HCT116 (cell line): Measurements from ENCODE around the gene TUBA3D. TPM values are rescaled to one million over a fixed set of nuclear protein-coding genes. Genes with fewer than 3 reads are reported as not detected.
"Not testable (repeated sequence)": the region's sequence is repeated elsewhere in the genome, so short reads cannot be mapped to it uniquely, and the experiment has no call there.

Source experiments
- ATAC-seq: fragments of 200-7000 bp; cut with Tn5 transposase; 2 replicates; pipeline ENCODE4 v1.9.1; 2020; ENCODE audit warnings: mild to moderate bottlenecking, moderate library complexity
- BruUV-seq: library from RNA; stranded (reverse); fragments of 400-500 nt; replicated peaks from 2 replicates; lab custom pipeline; 2021; lab: Mats Ljungman, UMichigan
- CTCF ChIA-PET: fragments of 300-600 bp; sonication (Branson Sonifier 250); formaldehyde crosslinking; loops from one replicate; lab custom pipeline; 2021; ENCODE audit warnings: antibody characterized with exemption; lab: Charles Lee
- POLR2A ChIA-PET: fragments of 300-600, 350-600 bp; sonication (Branson Sonifier 250); formaldehyde crosslinking; loops from one replicate; lab custom pipeline; 2021; ENCODE audit warnings: antibody characterized with exemption; lab: Charles Lee
- RAD21 ChIA-PET, 2 experiments: fragments of 300-600 bp; sonication (Branson Sonifier 250); formaldehyde crosslinking; loops; one replicate each; lab custom pipeline; 2023; ENCODE audit warnings: low total read pairs in 2 of 2; ENCODE audit not compliant: uncharacterized antibody in 2 of 2, unreplicated experiment in 2 of 2, low non-redundant PET in 1 of 2; lab: Charles Lee
- DNase-seq: peaks from one replicate; pipeline ENCODE4 v3.0.0-alpha.2; 2010; ENCODE audit warnings: low read depth, low spot score
- H2AFZ ChIP-seq: fragments of 200-600 bp; shearing (Covaris generic), sonication (generic); 2 replicates; pipeline ENCODE4 v1.6.1; 2017; ENCODE audit warnings: low read depth, mixed run types, mixed read lengths, antibody characterized with exemption, low read length; ENCODE audit not compliant: poor library complexity, severe bottlenecking
- H3K27ac ChIP-seq: 2 replicates; pipeline ENCODE4 v1.5.1; 2012; ENCODE audit warnings: low read depth, low read length
- H3K27me3 ChIP-seq: fragments of 200-600 bp; sonication (generic); 2 replicates; pipeline ENCODE4 v1.6.1; 2016; ENCODE audit warnings: mixed run types, low read length, mixed read lengths; ENCODE audit not compliant: insufficient read depth
- H3K36me3 ChIP-seq, 2 experiments: fragments of 200-500 bp in 1 of 2; fragments of 200-600 bp in 1 of 2; sonication (Bioruptor generic) in 1 of 2; sonication (generic) in 1 of 2; 2 replicates each; pipeline versions ENCODE4 v1.5.1 to v1.6.1; 2014 to 2016; ENCODE audit warnings: low read length in 2 of 2, inconsistent platforms in 1 of 2, mixed read lengths in 1 of 2, mixed run types in 1 of 2; ENCODE audit not compliant: insufficient read depth in 2 of 2, control insufficient read depth in 1 of 2
- H3K4me1 ChIP-seq, 2 experiments: fragments of 200-600 bp in 1 of 2; sonication (generic) in 1 of 2; 2 replicates each; pipeline versions ENCODE4 v1.5.1 to v1.6.1; 2012 to 2017; ENCODE audit warnings: low read length in 2 of 2, inconsistent platforms in 1 of 2, mild to moderate bottlenecking in 1 of 2, mixed read lengths in 1 of 2, mixed run types in 1 of 2, moderate library complexity in 1 of 2; ENCODE audit not compliant: insufficient read depth in 2 of 2, control insufficient read depth in 1 of 2
- H3K4me2 ChIP-seq: fragments of 200-600 bp; sonication (generic); 2 replicates; pipeline ENCODE4 v1.6.1; 2017; ENCODE audit warnings: mixed run types, low read length, mixed read lengths
- H3K4me3 ChIP-seq, 2 experiments: fragments of 200-600 bp in 1 of 2; sonication (generic) in 1 of 2; replicated peaks in 1 of 2; 2 replicates each; pipeline ENCODE4 v1.5.1; 2011 to 2016; ENCODE audit warnings: low read length in 2 of 2, control low read depth in 1 of 2, low read depth in 1 of 2, mild to moderate bottlenecking in 1 of 2, mixed read lengths in 1 of 2, mixed run types in 1 of 2
- H3K79me2 ChIP-seq: fragments of 200-600 bp; sonication (generic); 2 replicates; pipeline ENCODE4 v1.6.1; 2017; ENCODE audit warnings: mild to moderate bottlenecking, mixed run types, low read length, moderate library complexity, mixed read lengths; ENCODE audit not compliant: insufficient read depth
- H3K9ac ChIP-seq: fragments of 200-600 bp; sonication (generic); 2 replicates; pipeline ENCODE4 v1.6.1; 2016; ENCODE audit warnings: low read length, mixed read lengths
- H3K9me2 ChIP-seq: fragments of 200-600 bp; sonication (generic), shearing (Covaris generic); 2 replicates; pipeline ENCODE4 v1.6.1; 2017; ENCODE audit warnings: mixed run types, mild to moderate bottlenecking, moderate library complexity; ENCODE audit not compliant: insufficient read depth
- H3K9me3 ChIP-seq, 2 experiments: fragments of 200-500 bp in 1 of 2; fragments of 200-600 bp in 1 of 2; sonication (Bioruptor generic) in 1 of 2; sonication (generic) in 1 of 2; 2 replicates each; pipeline ENCODE4 v1.6.1; 2014 to 2017; ENCODE audit warnings: low read length in 2 of 2, mixed read lengths in 2 of 2, inconsistent platforms in 1 of 2, low read depth in 1 of 2, mild to moderate bottlenecking in 1 of 2, mixed run types in 1 of 2, moderate library complexity in 1 of 2; ENCODE audit not compliant: control insufficient read depth in 1 of 2, insufficient read depth in 1 of 2
- H4K20me1 ChIP-seq: fragments of 200-600 bp; sonication (generic), shearing (Covaris generic); 2 replicates; pipeline ENCODE4 v1.6.1; 2017; ENCODE audit warnings: mixed run types, mild to moderate bottlenecking, moderate library complexity; ENCODE audit not compliant: insufficient read depth
- FOSL1 ChIP-seq: IDR thresholded peaks from 2 replicates; pipeline ENCODE4 v1.6.1; 2012; ENCODE audit warnings: low read depth
- JUND ChIP-seq: IDR thresholded peaks from 2 replicates; pipeline ENCODE4 v1.6.1; 2012
- SP1 ChIP-seq: IDR thresholded peaks from 2 replicates; pipeline ENCODE4 v1.6.1; 2012; ENCODE audit warnings: low read depth
- SRF ChIP-seq: IDR thresholded peaks from 2 replicates; pipeline ENCODE4 v1.6.1; 2012; ENCODE audit warnings: low read depth
- TCF7L2 ChIP-seq: IDR thresholded peaks from 2 replicates; pipeline ENCODE4 v1.7.0; 2011; ENCODE audit warnings: borderline replicate concordance, inconsistent platforms; ENCODE audit not compliant: insufficient read depth, insufficient read length; ENCODE audit errors: extremely low read depth
- ZFX ChIP-seq: fragments of 450-650 bp; IDR thresholded peaks from 2 replicates; pipeline ENCODE4 v1.6.1; 2017
- intact Hi-C: fragments of 100-400 bp; cut with micrococcal nuclease; formaldehyde crosslinking; loops from 2 replicates; pipeline ENCODE4 v1.10.0; 2022
- total RNA-seq: library from RNA; stranded (reverse); gene quantifications from one replicate; pipeline ENCODE4 v1.2.1, GENCODE V29; 2021; ENCODE audit not compliant: unreplicated experiment
- TF ChIP-seq, protein P1 (sequence below): IDR thresholded peaks from 2 replicates; pipeline ENCODE4 v1.6.1; 2012

Gene TUBA3D
- total RNA-seq, 1 experiment from 2014 or later = not detected

DNA sequence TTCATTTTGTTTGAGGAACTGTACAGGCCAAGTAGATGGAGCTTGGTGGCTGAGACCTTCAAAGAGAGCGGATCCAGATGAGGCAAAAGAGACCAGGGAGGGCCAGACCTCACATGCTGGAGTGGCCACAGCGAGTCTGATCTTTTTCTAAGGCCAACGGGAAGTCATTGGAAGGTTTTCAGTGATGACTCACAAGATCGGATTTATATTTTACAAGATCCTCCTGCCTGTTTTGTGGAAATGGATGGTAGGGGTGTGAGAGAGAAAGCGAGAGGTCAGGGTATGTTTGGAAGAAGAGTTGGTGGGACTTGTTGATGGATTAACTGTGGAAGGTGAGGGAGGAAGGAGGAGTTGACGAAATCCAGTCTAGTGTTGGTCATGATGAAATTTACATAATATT, 44.6 kb upstream of the TUBA3D start:
- Histone ChIP-seq H3K27me3 (peaks cover 40% of the 10 kb centered on the region), H3K4me2 (peak overlapping the region; percentile 20; the same call in 1 of the 2 replicates), H3K27ac (no peak overlapping the region), H3K9me3 (no peaks in the 10 kb centered on the region), H4K20me1 (no peaks in the 10 kb centered on the region), H3K36me3 (no peaks in the 10 kb centered on the region), H2AFZ (peak overlapping the region; percentile 56), H3K9ac (no peak overlapping the region), H3K79me2 (no peaks in the 10 kb centered on the region), H3K9me2 (no peaks in the 10 kb centered on the region), H3K4me3 (no peak overlapping the region), H3K4me1 (peaks cover 0 to 7% of the 10 kb centered on the region in 2 experiments; a peak in 2 of 4 replicates)
- no TSS peak for BruUV-seq
- ATAC-seq (0 out of 2 replicates have a peak, but pooled peaks have one; percentile 36), DNase-seq (no peak)
- intact Hi-C loops = no loop called here
- TF ChIP-seq TCF7L2 (no peak), ZFX (no peak), JUND (no peak), FOSL1 (no peak), SP1 (no peak), SRF (no peak)
- TF ChIP-seq, protein P1, sequence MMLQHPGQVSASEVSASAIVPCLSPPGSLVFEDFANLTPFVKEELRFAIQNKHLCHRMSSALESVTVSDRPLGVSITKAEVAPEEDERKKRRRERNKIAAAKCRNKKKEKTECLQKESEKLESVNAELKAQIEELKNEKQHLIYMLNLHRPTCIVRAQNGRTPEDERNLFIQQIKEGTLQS = no peak
- CTCF ChIA-PET = no interaction called here
- RAD21 ChIA-PET = no interaction called here
- POLR2A ChIA-PET = no interaction called here

DNA sequence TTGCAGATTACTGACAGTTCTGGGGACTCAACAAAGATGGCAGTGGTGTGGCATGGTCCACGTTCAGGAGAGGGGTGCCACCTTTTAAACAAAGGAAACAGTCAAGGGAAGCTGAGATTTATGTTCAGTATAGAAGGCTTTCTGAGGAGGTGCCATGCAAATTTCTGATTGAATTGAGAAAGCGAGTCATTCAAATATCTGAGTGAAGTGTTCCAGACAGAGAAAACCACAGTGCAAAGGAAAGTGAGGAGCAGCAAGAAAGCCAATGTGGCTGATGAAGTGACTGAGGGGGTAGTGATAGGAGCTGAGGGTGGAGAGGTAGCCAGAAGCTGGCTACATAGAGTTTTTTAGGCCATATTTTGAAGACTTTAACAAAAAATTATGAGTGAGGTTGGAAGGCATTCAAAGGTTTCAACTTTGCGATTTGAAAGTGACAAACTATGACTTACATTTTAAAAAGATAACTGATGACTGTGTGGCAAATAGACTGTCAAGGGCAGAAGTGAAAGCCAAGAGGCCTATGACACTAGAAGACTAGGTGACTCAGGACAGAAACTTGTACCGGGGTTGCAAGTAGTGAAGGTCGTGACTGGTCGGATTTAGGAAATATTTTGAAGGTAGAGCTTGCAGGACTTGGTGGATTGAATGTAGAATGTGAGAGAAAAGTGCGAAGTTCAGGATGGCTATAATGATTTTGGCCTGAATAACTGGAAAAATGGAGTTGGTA, 35.0 kb upstream of the TUBA3D start:
- H3K27ac ChIP-seq, intact Hi-C loops, H3K27me3 ChIP-seq, H3K36me3 ChIP-seq, H3K9ac ChIP-seq, H3K9me3 ChIP-seq, H3K4me2 ChIP-seq, BruUV-seq, H3K79me2 ChIP-seq, RAD21 ChIA-PET, ATAC-seq, DNase-seq, POLR2A ChIA-PET, H4K20me1 ChIP-seq, H3K4me3 ChIP-seq, CTCF ChIA-PET, H3K9me2 ChIP-seq, H3K4me1 ChIP-seq, H2AFZ ChIP-seq: not testable (repeated sequence)

DNA sequence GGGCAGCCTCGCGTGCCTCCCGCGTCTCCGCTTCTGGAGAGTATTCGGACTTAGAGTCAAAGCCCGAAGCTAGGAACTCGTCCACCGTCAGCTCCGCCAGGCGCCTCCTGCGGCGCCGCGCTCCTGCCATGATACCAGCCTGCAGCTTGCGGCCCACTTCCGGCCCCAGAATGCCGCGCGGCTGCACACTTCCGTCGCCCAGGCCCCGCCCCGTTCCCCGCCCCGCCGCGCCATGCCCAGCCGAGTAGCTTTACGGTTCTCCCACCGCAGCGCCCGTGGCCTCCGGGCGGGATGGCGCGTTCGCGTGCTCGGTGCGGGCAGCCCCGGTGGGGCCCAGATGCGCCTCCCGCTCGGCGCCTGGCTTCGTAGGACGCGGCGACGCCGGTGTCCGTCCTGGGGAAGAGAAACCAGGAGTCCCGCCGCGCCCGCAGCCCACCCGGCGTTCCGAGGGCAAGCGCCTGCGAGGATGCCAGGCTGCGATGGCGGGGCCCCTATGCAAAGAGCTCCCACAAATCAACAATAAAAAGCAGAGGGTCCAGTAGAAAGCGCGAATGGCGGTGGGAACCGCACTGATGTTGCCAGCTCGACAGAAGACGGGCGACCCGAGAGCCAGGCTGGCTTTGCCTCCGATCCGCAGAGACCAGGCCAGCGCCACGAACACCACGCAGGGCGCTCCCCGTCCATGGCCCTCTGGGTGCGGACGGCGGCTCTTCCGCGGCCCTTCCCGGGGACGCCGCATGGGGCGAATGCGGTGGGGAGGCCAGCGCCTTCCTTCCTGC, 31.0 kb upstream of the TUBA3D start:
- H3K79me2 ChIP-seq, H3K9ac ChIP-seq, DNase-seq, BruUV-seq, H3K9me3 ChIP-seq, H3K4me3 ChIP-seq, H3K27me3 ChIP-seq, POLR2A ChIA-PET, RAD21 ChIA-PET, ATAC-seq, H3K36me3 ChIP-seq, H3K27ac ChIP-seq, H3K4me2 ChIP-seq, intact Hi-C loops, H3K9me2 ChIP-seq, H2AFZ ChIP-seq, H3K4me1 ChIP-seq, H4K20me1 ChIP-seq: not testable (repeated sequence)
- CTCF ChIA-PET = interaction anchor here (0.9 kb wide), 1 partner anchor 48 kb away, joined by 3 read pairs; no protein-coding TSS in a partner anchor
